ENCODE measurements around the gene COMMD4. TPM values are rescaled to one million over a fixed set of nuclear protein-coding genes. Genes with fewer than 3 reads are reported as not detected.
A peak's percentile ranks its signal among the peaks of the same experiment; 100 is the strongest.

Gene COMMD4
- total RNA-seq, 1 donor from 2014 or later: 51.8 TPM

- Mint-ChIP-seq H3K27ac (peak overlapping the region; percentile 92), H3K27me3 (no peaks in the 10 kb centered on the region), H3K36me3 (ENCODE audit: low read depth) (peaks cover 60% of the 10 kb centered on the region), H3K9me3 (no peaks in the 10 kb centered on the region), H3K4me3 (peak overlapping the region; percentile 90), H3K4me1 (peaks cover 26% of the 10 kb centered on the region)
- DNase-seq (no peak), ATAC-seq (ENCODE audit: low read depth) (no peak)
- CTCF ChIA-PET: interaction anchor here (0.9 to 3.1 kb wide), 11 partner anchors 9 to 340 kb away, joined by 3 to 29 read pairs (median 6); partner anchors contain the start of genes IMP3, SIN3A, SNUPN and SNX33
- intact Hi-C loops (cut with micrococcal nuclease): loop anchor here (1.0 kb wide), 6 partner anchors 18 to 315 kb away; partner anchors contain the start of genes COMMD4, IMP3 and NEIL1
- POLR2A ChIA-PET: interaction anchor here (0.6 to 3.1 kb wide), 27 partner anchors 9 to 753 kb away, joined by 3 to 78 read pairs (median 5); partner anchors contain the start of genes CLK3, COMMD4, IMP3 and NEIL1
- TF ChIP-seq, protein P1, sequence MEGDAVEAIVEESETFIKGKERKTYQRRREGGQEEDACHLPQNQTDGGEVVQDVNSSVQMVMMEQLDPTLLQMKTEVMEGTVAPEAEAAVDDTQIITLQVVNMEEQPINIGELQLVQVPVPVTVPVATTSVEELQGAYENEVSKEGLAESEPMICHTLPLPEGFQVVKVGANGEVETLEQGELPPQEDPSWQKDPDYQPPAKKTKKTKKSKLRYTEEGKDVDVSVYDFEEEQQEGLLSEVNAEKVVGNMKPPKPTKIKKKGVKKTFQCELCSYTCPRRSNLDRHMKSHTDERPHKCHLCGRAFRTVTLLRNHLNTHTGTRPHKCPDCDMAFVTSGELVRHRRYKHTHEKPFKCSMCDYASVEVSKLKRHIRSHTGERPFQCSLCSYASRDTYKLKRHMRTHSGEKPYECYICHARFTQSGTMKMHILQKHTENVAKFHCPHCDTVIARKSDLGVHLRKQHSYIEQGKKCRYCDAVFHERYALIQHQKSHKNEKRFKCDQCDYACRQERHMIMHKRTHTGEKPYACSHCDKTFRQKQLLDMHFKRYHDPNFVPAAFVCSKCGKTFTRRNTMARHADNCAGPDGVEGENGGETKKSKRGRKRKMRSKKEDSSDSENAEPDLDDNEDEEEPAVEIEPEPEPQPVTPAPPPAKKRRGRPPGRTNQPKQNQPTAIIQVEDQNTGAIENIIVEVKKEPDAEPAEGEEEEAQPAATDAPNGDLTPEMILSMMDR (IDR thresholded peaks at IDR 0.05): no peak
Measured at GRCh38 chr15:75368689-75369239, 32.9 kb downstream of the COMMD4 start.

GRCh38 chr15:75369897-75370581 lies 34.2 kb downstream of the COMMD4 start:
- Mint-ChIP-seq H3K4me1 (peaks cover 26% of the 10 kb centered on the region), H3K27ac (peak overlapping the region; percentile 92), H3K27me3 (no peaks in the 10 kb centered on the region), H3K4me3 (peak overlapping the region; percentile 90), H3K9me3 (no peaks in the 10 kb centered on the region), H3K36me3 (ENCODE audit: low read depth) (peaks cover 61% of the 10 kb centered on the region)
- ChIA-PET POLR2A (interaction anchor here (0.6 to 3.0 kb wide), 7 partner anchors 16 to 327 kb away, joined by 3 to 73 read pairs (median 21); partner anchors contain the start of genes NEIL1 and SNUPN), CTCF (interaction anchor here (2.0 kb wide), 1 partner anchor 277 kb away, joined by 9 read pairs; the partner anchor contains the start of gene SNX33)
- TF ChIP-seq, protein P1 (IDR thresholded peaks at IDR 0.05): no peak
- DNase-seq (no peak), ATAC-seq (ENCODE audit: low read depth) (no peak)
- intact Hi-C loops (cut with micrococcal nuclease): no loop called here

DNA sequence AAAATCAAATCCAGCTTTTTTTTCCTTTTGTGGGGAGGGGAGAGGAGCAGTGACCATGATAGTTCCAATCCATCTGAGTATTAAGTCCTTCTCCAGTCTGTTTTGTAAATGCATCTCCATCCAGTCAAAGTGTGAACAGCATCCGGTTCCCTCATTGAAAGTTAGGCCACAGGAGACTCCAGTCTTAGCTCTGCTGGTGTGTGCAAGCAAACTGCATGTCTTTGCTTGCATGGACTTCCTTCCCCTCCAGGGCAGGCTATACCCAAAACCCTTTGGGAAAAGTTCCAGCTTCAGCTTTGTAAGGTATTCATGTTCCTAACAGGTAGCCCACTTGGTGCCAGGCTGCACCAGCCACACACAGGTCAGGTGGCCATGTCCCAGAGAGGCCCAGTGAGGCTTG lies 35.6 kb downstream of the COMMD4 start:
- peaks cover 30% of the 10 kb centered on the region for H3K4me1 Mint-ChIP-seq
- POLR2A ChIA-PET: interaction anchor here (0.8 kb wide), 1 partner anchor 80 kb away, joined by 3 read pairs; the partner anchor contains the start of gene SIN3A
- TF ChIP-seq, protein P1 (IDR thresholded peaks at IDR 0.05): no peak
- CTCF ChIA-PET: no interaction called here
- H3K9me3 Mint-ChIP-seq: no peaks in the 10 kb centered on the region
- H3K4me3 Mint-ChIP-seq: no peak overlapping the region
- no peak for DNase-seq
- no peak for ATAC-seq (ENCODE audit: low read depth)
- no peak overlapping the region for H3K27ac Mint-ChIP-seq
- peaks cover 67% of the 10 kb centered on the region for H3K36me3 Mint-ChIP-seq (ENCODE audit: low read depth)
- intact Hi-C loops (cut with micrococcal nuclease): no loop called here
- no peaks in the 10 kb centered on the region for H3K27me3 Mint-ChIP-seq

DNA sequence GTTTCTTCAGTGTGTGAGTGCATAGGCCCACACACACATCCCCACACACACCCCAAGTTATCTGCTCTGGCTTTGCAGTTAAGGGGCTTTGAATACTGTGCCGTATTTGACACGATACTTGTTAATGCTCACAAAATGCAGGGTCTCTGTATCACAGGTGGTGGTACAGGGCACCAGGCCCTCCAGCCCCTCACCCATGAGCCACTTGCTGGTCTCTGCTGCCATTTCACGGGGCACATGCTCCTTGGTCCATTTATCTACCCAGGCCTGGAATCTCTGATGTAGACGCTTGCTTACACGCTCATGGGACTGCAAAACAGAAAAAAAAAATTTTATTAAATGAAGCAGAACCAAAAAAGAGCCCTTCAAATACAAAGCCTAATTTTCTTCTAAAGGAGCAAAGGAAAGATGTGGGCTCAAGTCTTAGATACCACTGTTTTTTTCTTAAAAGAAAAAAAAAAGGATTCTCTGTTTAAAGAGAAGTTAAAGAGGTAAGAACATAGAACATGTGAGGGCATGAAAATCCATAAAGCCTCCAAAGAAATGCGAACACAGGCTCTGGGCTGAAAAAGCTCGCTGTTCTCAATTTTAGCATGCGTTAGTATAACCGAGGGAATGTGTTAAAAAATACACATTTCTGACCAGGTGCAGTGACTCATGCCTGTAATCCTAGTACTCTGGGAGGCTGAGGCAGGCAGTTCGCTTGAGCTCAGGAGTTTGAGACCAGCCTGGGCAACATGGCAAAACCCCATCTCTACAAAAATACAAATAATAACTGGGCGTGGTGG lies 36.2 kb downstream of the COMMD4 start:
- ATAC-seq (ENCODE audit: low read depth) (no peak), DNase-seq (no peak)
- Mint-ChIP-seq H3K27me3 (no peaks in the 10 kb centered on the region), H3K9me3 (no peaks in the 10 kb centered on the region), H3K27ac (no peak overlapping the region), H3K4me3 (no peak overlapping the region), H3K36me3 (ENCODE audit: low read depth) (peaks cover 70% of the 10 kb centered on the region), H3K4me1 (peaks cover 26% of the 10 kb centered on the region)
- ChIA-PET CTCF (no interaction called here), POLR2A (interaction anchor here (0.5 kb wide), 1 partner anchor 252 kb away, joined by 3 read pairs; no protein-coding TSS in a partner anchor)
- TF ChIP-seq, protein P1 (IDR thresholded peaks at IDR 0.05): no peak
- intact Hi-C loops (cut with micrococcal nuclease): no loop called here
